PC-9 (cell line): Measurements from ENCODE around the gene KMT2D. TPM values are rescaled to one million over a fixed set of nuclear protein-coding genes. Genes with fewer than 3 reads are reported as not detected.

Experiments
- Bru-seq: library from RNA; stranded (reverse); fragments of 400-500 nt; gene quantifications from one replicate; lab custom pipeline; 2021; lab: Mats Ljungman, UMichigan
- BruChase-seq, 2 experiments: library from RNA; stranded (reverse); fragments of 400-500 nt; gene quantifications; one replicate each; lab custom pipeline; 2021; lab: Mats Ljungman, UMichigan
- BruUV-seq: library from RNA; stranded (reverse); fragments of 400-500 nt; replicated peaks from 2 replicates; lab custom pipeline; 2021; lab: Mats Ljungman, UMichigan
- CTCF ChIA-PET: fragments of 300-600 bp; sonication (Branson Sonifier 250); formaldehyde crosslinking; loops from one replicate; lab custom pipeline; 2022; ENCODE audit warnings: antibody characterized with exemption; lab: Charles Lee
- POLR2A ChIA-PET: fragments of 300-600 bp; sonication (Branson Sonifier 250); formaldehyde crosslinking; loops from one replicate; lab custom pipeline; 2022; ENCODE audit warnings: antibody characterized with exemption; ENCODE audit not compliant: unreplicated experiment; lab: Charles Lee
- DNase-seq, 2 experiments: peaks; one replicate each; pipeline versions ENCODE4 v3.0.0 to v3.0.0-alpha.2; 2015 to 2022; ENCODE audit warnings: mixed read lengths in 1 of 2
- H2AFZ ChIP-seq: fragments of 200-600 bp; sonication (generic); 2 replicates; pipeline ENCODE4 v1.8.1; 2017; ENCODE audit warnings: antibody characterized with exemption
- H3F3A ChIP-seq: fragments of 200-600 bp; sonication (generic); 2 replicates; pipeline ENCODE4 v1.8.1; 2017; ENCODE audit warnings: antibody characterized with exemption, mild to moderate bottlenecking, low read depth; ENCODE audit not compliant: insufficient read depth
- H3K27ac ChIP-seq: fragments of 200-600 bp; sonication (generic); 2 replicates; pipeline ENCODE4 v1.6.1; 2016; ENCODE audit warnings: mixed run types
- H3K27me3 ChIP-seq: fragments of 200-600 bp; sonication (generic); 2 replicates; pipeline ENCODE4 v1.6.1; 2016; ENCODE audit warnings: low read depth, mixed run types; ENCODE audit not compliant: insufficient read depth
- H3K36me3 ChIP-seq: fragments of 200-600 bp; sonication (generic); 2 replicates; pipeline ENCODE4 v1.6.1; 2016; ENCODE audit warnings: low read depth, mixed run types
- H3K4me1 ChIP-seq: fragments of 200-600 bp; sonication (generic); replicated peaks from 2 replicates; pipeline ENCODE4 v1.6.1; 2016; ENCODE audit warnings: mixed run types; ENCODE audit not compliant: insufficient read depth
- H3K4me2 ChIP-seq: fragments of 200-600 bp; sonication (generic); 2 replicates; pipeline ENCODE4 v1.6.1; 2017; ENCODE audit warnings: mixed run types
- H3K4me3 ChIP-seq: fragments of 200-600 bp; sonication (generic); 2 replicates; pipeline ENCODE4 v1.6.1; 2016; ENCODE audit warnings: mixed run types
- H3K79me2 ChIP-seq: fragments of 200-600 bp; sonication (generic); 2 replicates; pipeline ENCODE4 v1.6.1; 2017; ENCODE audit warnings: low read depth, mixed run types
- H3K9me2 ChIP-seq: fragments of 200-600 bp; sonication (generic); 2 replicates; pipeline ENCODE4 v1.8.1; 2017; ENCODE audit warnings: mild to moderate bottlenecking; ENCODE audit not compliant: insufficient read depth
- H3K9me3 ChIP-seq: fragments of 200-600 bp; sonication (generic); 2 replicates; pipeline ENCODE4 v1.8.1; 2016; ENCODE audit warnings: low read depth; ENCODE audit not compliant: insufficient read depth
- H4K20me1 ChIP-seq: fragments of 200-600 bp; sonication (generic); 2 replicates; pipeline ENCODE4 v1.8.1; 2017; ENCODE audit not compliant: insufficient read depth
- CTCF ChIP-seq: fragments of 200-600 bp; sonication (generic); conservative IDR thresholded peaks from 2 replicates; pipeline ENCODE4 v1.6.1; 2017; ENCODE audit warnings: mixed run types, antibody characterized with exemption, mild to moderate bottlenecking, moderate library complexity
- EZH2 ChIP-seq: fragments of 200-600 bp; sonication (generic); IDR thresholded peaks from 2 replicates; pipeline ENCODE4 v1.8.0; 2017; ENCODE audit warnings: antibody characterized with exemption, low read depth
- intact Hi-C: fragments of 100-400 bp; cut with micrococcal nuclease; formaldehyde crosslinking; loops from one replicate; pipeline ENCODE4 v1.10.0; 2022; ENCODE audit not compliant: unreplicated experiment
- long read RNA-seq: library from polyadenylated mRNA; stranded (forward); transcript quantifications from one replicate; pipeline ENCODE4 v2.0.0, GENCODE V29; 2022
- total RNA-seq: library from RNA; stranded (reverse); gene quantifications from 2 replicates; pipeline ENCODE4 v1.2.3, GENCODE V29; 2021

Gene KMT2D, protein sequence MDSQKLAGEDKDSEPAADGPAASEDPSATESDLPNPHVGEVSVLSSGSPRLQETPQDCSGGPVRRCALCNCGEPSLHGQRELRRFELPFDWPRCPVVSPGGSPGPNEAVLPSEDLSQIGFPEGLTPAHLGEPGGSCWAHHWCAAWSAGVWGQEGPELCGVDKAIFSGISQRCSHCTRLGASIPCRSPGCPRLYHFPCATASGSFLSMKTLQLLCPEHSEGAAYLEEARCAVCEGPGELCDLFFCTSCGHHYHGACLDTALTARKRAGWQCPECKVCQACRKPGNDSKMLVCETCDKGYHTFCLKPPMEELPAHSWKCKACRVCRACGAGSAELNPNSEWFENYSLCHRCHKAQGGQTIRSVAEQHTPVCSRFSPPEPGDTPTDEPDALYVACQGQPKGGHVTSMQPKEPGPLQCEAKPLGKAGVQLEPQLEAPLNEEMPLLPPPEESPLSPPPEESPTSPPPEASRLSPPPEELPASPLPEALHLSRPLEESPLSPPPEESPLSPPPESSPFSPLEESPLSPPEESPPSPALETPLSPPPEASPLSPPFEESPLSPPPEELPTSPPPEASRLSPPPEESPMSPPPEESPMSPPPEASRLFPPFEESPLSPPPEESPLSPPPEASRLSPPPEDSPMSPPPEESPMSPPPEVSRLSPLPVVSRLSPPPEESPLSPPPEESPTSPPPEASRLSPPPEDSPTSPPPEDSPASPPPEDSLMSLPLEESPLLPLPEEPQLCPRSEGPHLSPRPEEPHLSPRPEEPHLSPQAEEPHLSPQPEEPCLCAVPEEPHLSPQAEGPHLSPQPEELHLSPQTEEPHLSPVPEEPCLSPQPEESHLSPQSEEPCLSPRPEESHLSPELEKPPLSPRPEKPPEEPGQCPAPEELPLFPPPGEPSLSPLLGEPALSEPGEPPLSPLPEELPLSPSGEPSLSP (N-terminal part only)
- 94.0 and 97.9 TPM in 2 replicates for total RNA-seq
- percentile 71 among the genes with signal in this experiment for Bru-seq, nascent RNA
- BruChase-seq, experiment 1, labeled RNA remaining after a 2-hour chase = percentile 91 among the genes with signal in this experiment
- percentile 96 among the genes with signal in this experiment for BruChase-seq, experiment 2, labeled RNA remaining after a 6-hour chase
- long read RNA-seq, partial matches to known transcripts = 2 of 20 reads
- long read RNA-seq, other reads (novel, unspliced or antisense) = 18 of 20 reads

DNA sequence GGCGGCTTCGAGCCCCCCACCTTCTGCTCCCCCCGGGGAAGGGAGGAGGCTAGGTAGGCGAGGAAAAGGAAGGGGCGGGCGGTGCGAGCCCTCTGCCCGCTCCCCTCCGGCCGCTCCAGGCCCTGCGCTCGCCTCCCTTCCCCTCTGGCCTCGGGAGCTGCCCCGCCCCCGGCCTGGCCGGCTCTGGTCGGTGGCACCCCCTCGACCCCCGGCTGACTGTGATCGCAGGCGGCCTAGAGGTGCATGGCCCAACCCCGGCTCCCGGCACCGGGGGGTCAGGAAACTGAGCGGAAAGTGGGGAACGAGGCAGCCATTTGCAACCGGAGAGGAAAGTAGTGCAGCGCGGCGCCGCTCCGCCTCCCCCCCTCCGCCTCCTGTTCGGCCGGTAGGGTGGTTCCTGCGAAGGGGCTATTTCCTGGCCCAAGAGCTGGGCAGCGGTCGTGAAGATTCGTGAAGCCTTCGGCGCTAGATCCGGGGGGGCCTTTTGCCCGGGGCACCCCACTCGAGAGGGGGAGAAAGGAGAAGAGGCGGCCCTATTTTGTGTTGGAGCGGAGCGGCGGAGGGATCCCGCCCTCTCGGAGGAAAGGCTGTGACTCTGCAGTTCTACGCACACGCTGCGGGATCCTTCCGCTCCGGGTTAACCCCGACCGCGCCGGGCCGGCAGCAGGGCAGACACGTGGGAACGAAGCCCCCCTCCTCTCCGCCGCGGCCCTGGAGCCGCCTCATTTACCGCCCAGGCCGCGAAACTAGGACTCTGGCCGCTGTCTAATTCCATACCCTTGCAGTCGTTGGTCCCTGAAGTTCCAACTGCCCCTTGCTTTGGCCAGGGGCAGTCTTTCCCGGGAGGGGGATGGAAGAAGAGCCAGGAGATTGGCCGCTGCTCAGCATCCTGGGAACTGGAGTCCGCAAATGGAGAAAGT, at the start of gene KMT2D:
TSS of gene KMT2D (minus strand) at position 558 of the 920 bp plus-strand sequence. CDS start 5,470 bp downstream, outside the sequence.
- Histone ChIP-seq H4K20me1 (peaks cover 36% of the 10 kb centered on the region), H2AFZ (peak within 1 kb of the TSS; percentile 90), H3K4me2 (peak within 1 kb of the TSS; percentile 100), H3K4me1 (peaks cover 34% of the 10 kb centered on the region), H3F3A (no peaks in the 10 kb centered on the region; the same call in 1 of the 2 replicates), H3K9me2 (no peaks in the 10 kb centered on the region), H3K27me3 (no peaks in the 10 kb centered on the region), H3K36me3 (no peaks in the 10 kb centered on the region), H3K79me2 (peaks cover 56% of the 10 kb centered on the region), H3K4me3 (peak within 1 kb of the TSS; percentile 87), H3K9me3 (no peaks in the 10 kb centered on the region), H3K27ac (peak within 1 kb of the TSS; percentile 84)
- no TSS peak for BruUV-seq
- POLR2A ChIA-PET = no interaction called here
- no peak for TF ChIP-seq CTCF
- TF ChIP-seq EZH2 = no peak
- CTCF ChIA-PET = interaction anchor here (0.6 kb wide), 1 partner anchor 27 kb away, joined by 6 read pairs; no protein-coding TSS in a partner anchor
- peak; percentile 72 to 87 for DNase-seq
- intact Hi-C loops = loop anchor here (5.0 to 10.0 kb wide), 2 partner anchors 204 to 282 kb away; partner anchors contain the start of gene TUBA1C

GRCh38 chr12:49109641-49110463, 49.3 kb upstream of the KMT2D start:
- Histone ChIP-seq H3K9me2 (no peaks in the 10 kb centered on the region), H3K36me3 (no peaks in the 10 kb centered on the region), H3K9me3 (no peaks in the 10 kb centered on the region), H2AFZ (peak overlapping the region; percentile 99), H3F3A (peaks cover 19% of the 10 kb centered on the region; the same call in 1 of the 2 replicates), H3K4me2 (peak overlapping the region; percentile 99), H3K79me2 (peaks cover 39% of the 10 kb centered on the region), H4K20me1 (no peaks in the 10 kb centered on the region), H3K27ac (peak overlapping the region; percentile 69), H3K27me3 (no peaks in the 10 kb centered on the region), H3K4me1 (peaks cover 40% of the 10 kb centered on the region), H3K4me3 (peak overlapping the region; percentile 92)
- intact Hi-C loops = loop anchor here (1.0 kb wide), 1 partner anchor 40 kb away; no protein-coding TSS in a partner anchor
- DNase-seq = no peak
- ChIA-PET POLR2A (interaction anchor here (0.5 to 0.7 kb wide), 3 partner anchors 57 to 135 kb away, joined by 3 to 4 read pairs (median 4); no protein-coding TSS in a partner anchor), CTCF (interaction anchor here (0.6 to 2.7 kb wide), 4 partner anchors 11 to 1339 kb away, joined by 3 to 22 read pairs (median 6); no protein-coding TSS in a partner anchor)
- TF ChIP-seq EZH2 (no peak), CTCF (no peak)
- BruUV-seq = no TSS peak
